ENCODE measurements around the gene BCL10. TPM values are rescaled to one million over a fixed set of nuclear protein-coding genes. Genes with fewer than 3 reads are reported as not detected.

BCL10 gene
- total RNA-seq, 1 experiment from 2014 or later = 24.2 TPM

DNA sequence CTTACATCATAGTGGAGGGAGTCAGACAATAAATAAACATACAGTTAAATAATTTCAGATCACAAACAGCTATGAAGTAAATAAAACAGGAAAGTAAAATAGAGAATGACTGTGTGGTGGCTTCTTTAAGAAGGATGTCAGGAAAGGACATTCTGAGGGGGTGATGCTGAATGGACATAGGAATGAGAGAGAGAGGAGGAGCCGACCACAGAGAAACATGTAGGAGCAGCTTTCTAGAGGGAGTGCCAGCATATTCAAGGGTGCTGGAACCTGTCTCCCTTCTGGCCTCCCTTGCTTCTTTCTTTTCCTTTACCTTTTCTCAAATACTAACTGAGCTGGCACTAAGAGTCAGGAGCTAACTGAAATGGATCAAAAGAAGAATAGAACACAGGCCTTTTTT, 20.5 kb upstream of the BCL10 start (continued):
- TF ChIP-seq, protein P1, sequence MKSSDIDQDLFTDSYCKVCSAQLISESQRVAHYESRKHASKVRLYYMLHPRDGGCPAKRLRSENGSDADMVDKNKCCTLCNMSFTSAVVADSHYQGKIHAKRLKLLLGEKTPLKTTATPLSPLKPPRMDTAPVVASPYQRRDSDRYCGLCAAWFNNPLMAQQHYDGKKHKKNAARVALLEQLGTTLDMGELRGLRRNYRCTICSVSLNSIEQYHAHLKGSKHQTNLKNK (CRISPR knock-in tag; IDR thresholded peaks at IDR 0.05) = no peak
- TF ChIP-seq, protein P2, sequence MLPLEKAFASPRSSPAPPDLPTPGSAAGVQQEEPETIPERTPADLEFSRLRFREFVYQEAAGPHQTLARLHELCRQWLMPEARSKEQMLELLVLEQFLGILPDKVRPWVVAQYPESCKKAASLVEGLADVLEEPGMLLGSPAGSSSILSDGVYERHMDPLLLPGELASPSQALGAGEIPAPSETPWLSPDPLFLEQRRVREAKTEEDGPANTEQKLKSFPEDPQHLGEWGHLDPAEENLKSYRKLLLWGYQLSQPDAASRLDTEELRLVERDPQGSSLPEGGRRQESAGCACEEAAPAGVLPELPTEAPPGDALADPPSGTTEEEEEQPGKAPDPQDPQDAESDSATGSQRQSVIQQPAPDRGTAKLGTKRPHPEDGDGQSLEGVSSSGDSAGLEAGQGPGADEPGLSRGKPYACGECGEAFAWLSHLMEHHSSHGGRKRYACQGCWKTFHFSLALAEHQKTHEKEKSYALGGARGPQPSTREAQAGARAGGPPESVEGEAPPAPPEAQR (CRISPR knock-in tag; IDR thresholded peaks at IDR 0.05) = no peak
- TF ChIP-seq EMX1 (CRISPR knock-in tag; IDR thresholded peaks at IDR 0.05) (no peak), ATF1 (CRISPR knock-in tag; IDR thresholded peaks at IDR 0.05) (no peak), TEAD1 (CRISPR knock-in tag; IDR thresholded peaks at IDR 0.05) (no peak)

DNA sequence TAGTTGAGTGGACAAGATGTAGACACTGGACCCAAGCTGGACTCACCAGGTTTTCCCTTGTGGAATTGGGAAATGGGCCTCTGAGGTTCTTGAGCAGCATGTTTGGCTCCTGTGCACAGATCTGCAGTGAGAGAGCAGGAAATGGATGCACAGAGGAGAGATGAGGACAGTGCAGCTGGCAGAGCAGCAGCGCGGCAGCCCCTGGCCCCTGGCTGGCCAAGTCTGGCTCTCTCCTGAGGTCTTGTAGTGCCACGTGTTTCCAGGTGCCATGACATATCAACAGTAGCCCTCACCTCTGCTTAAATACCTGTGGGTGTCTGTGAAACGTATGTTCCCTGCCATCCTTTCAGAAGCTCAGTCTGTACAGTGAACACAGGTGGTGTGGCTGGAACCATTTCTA, 19.2 kb upstream of the BCL10 start:
- DNase-seq (ENCODE audit: low spot score) = no peak
- CTCF ChIA-PET = no interaction called here

More for the DNA sequence above, 19.2 kb upstream of the BCL10 start:
- no peaks in the 10 kb centered on the region; the same call in 1 of the 2 replicates for H3K27me3 Mint-ChIP-seq (ENCODE audit: low read depth)
- peaks cover 9% of the 10 kb centered on the region for H3K4me1 Mint-ChIP-seq
- H3K4me3 Mint-ChIP-seq = no peak overlapping the region
- H3K36me3 Mint-ChIP-seq = no peaks in the 10 kb centered on the region
- ATAC-seq = no peak
- no peaks in the 10 kb centered on the region for H3K9me3 Mint-ChIP-seq
- TF ChIP-seq, protein P1 (CRISPR knock-in tag; IDR thresholded peaks at IDR 0.05) = no peak
- TF ChIP-seq, protein P3, sequence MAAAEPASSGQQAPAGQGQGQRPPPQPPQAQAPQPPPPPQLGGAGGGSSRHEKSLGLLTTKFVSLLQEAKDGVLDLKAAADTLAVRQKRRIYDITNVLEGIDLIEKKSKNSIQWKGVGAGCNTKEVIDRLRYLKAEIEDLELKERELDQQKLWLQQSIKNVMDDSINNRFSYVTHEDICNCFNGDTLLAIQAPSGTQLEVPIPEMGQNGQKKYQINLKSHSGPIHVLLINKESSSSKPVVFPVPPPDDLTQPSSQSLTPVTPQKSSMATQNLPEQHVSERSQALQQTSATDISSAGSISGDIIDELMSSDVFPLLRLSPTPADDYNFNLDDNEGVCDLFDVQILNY (CRISPR knock-in tag; IDR thresholded peaks at IDR 0.05) = no peak
- TF ChIP-seq NR3C1 (CRISPR knock-in tag; conservative IDR thresholded peaks at IDR 0.05; ENCODE audit: low read depth) = no peak
- TF ChIP-seq, protein P4, sequence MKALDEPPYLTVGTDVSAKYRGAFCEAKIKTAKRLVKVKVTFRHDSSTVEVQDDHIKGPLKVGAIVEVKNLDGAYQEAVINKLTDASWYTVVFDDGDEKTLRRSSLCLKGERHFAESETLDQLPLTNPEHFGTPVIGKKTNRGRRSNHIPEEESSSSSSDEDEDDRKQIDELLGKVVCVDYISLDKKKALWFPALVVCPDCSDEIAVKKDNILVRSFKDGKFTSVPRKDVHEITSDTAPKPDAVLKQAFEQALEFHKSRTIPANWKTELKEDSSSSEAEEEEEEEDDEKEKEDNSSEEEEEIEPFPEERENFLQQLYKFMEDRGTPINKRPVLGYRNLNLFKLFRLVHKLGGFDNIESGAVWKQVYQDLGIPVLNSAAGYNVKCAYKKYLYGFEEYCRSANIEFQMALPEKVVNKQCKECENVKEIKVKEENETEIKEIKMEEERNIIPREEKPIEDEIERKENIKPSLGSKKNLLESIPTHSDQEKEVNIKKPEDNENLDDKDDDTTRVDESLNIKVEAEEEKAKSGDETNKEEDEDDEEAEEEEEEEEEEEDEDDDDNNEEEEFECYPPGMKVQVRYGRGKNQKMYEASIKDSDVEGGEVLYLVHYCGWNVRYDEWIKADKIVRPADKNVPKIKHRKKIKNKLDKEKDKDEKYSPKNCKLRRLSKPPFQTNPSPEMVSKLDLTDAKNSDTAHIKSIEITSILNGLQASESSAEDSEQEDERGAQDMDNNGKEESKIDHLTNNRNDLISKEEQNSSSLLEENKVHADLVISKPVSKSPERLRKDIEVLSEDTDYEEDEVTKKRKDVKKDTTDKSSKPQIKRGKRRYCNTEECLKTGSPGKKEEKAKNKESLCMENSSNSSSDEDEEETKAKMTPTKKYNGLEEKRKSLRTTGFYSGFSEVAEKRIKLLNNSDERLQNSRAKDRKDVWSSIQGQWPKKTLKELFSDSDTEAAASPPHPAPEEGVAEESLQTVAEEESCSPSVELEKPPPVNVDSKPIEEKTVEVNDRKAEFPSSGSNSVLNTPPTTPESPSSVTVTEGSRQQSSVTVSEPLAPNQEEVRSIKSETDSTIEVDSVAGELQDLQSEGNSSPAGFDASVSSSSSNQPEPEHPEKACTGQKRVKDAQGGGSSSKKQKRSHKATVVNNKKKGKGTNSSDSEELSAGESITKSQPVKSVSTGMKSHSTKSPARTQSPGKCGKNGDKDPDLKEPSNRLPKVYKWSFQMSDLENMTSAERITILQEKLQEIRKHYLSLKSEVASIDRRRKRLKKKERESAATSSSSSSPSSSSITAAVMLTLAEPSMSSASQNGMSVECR (CRISPR knock-in tag; IDR thresholded peaks at IDR 0.05; ENCODE audit: borderline replicate concordance) = no peak
- no peak for TF ChIP-seq NFATC4 (CRISPR knock-in tag; IDR thresholded peaks at IDR 0.05)
- no peak for TF ChIP-seq PRRX2 (CRISPR knock-in tag; IDR thresholded peaks at IDR 0.05)
- no peak for TF ChIP-seq ETV6 (CRISPR knock-in tag; IDR thresholded peaks at IDR 0.05)
- TF ChIP-seq, protein P5, sequence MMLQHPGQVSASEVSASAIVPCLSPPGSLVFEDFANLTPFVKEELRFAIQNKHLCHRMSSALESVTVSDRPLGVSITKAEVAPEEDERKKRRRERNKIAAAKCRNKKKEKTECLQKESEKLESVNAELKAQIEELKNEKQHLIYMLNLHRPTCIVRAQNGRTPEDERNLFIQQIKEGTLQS (CRISPR knock-in tag; conservative IDR thresholded peaks at IDR 0.05) = no peak
- TF ChIP-seq, protein P6, sequence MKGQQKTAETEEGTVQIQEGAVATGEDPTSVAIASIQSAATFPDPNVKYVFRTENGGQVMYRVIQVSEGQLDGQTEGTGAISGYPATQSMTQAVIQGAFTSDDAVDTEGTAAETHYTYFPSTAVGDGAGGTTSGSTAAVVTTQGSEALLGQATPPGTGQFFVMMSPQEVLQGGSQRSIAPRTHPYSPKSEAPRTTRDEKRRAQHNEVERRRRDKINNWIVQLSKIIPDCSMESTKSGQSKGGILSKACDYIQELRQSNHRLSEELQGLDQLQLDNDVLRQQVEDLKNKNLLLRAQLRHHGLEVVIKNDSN (CRISPR knock-in tag; IDR thresholded peaks at IDR 0.05) = no peak
- no peak for TF ChIP-seq HMGA2 (CRISPR knock-in tag; IDR thresholded peaks at IDR 0.05)
- no peak for TF ChIP-seq ELF4 (CRISPR knock-in tag; IDR thresholded peaks at IDR 0.05; ENCODE audit: low read depth)
- TF ChIP-seq, protein P7, sequence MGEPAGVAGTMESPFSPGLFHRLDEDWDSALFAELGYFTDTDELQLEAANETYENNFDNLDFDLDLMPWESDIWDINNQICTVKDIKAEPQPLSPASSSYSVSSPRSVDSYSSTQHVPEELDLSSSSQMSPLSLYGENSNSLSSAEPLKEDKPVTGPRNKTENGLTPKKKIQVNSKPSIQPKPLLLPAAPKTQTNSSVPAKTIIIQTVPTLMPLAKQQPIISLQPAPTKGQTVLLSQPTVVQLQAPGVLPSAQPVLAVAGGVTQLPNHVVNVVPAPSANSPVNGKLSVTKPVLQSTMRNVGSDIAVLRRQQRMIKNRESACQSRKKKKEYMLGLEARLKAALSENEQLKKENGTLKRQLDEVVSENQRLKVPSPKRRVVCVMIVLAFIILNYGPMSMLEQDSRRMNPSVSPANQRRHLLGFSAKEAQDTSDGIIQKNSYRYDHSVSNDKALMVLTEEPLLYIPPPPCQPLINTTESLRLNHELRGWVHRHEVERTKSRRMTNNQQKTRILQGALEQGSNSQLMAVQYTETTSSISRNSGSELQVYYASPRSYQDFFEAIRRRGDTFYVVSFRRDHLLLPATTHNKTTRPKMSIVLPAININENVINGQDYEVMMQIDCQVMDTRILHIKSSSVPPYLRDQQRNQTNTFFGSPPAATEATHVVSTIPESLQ (CRISPR knock-in tag; IDR thresholded peaks at IDR 0.05) = no peak
- TF ChIP-seq, protein P8, sequence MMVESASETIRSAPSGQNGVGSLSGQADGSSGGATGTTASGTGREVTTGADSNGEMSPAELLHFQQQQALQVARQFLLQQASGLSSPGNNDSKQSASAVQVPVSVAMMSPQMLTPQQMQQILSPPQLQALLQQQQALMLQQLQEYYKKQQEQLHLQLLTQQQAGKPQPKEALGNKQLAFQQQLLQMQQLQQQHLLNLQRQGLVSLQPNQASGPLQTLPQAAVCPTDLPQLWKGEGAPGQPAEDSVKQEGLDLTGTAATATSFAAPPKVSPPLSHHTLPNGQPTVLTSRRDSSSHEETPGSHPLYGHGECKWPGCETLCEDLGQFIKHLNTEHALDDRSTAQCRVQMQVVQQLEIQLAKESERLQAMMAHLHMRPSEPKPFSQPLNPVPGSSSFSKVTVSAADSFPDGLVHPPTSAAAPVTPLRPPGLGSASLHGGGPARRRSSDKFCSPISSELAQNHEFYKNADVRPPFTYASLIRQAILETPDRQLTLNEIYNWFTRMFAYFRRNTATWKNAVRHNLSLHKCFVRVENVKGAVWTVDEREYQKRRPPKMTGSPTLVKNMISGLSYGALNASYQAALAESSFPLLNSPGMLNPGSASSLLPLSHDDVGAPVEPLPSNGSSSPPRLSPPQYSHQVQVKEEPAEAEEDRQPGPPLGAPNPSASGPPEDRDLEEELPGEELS (CRISPR knock-in tag; IDR thresholded peaks at IDR 0.05) = no peak
- TF ChIP-seq NFYB (CRISPR knock-in tag; conservative IDR thresholded peaks at IDR 0.05; ENCODE audit: low read depth) = no peak
- no peak for TF ChIP-seq ZNF263 (CRISPR knock-in tag; IDR thresholded peaks at IDR 0.05; ENCODE audit: low read depth)
- no peak for TF ChIP-seq CBFB (CRISPR knock-in tag; IDR thresholded peaks at IDR 0.05; ENCODE audit: low read depth)
- TF ChIP-seq TEAD1 (CRISPR knock-in tag; IDR thresholded peaks at IDR 0.05) = no peak
- TF ChIP-seq EMX1 (CRISPR knock-in tag; IDR thresholded peaks at IDR 0.05) = no peak
- TF ChIP-seq FOXP1 (CRISPR knock-in tag; IDR thresholded peaks at IDR 0.05; ENCODE audit: borderline replicate concordance) = no peak
- H3K27ac Mint-ChIP-seq = no peak overlapping the region
- POLR2A ChIA-PET = no interaction called here

Measured in WTC11 (cell line).